ENCODE data around the gene SIPA1.
A peak's percentile ranks its signal among the peaks of the same experiment; 100 is the strongest.

Gene SIPA1

GRCh38 chr11:65593518-65594414, 44.1 kb upstream of the SIPA1 start:
- peak; percentile 64 for DNase-seq (ENCODE audit: insufficient read length, low spot score)
- no peak for FAIRE-seq
- peak; percentile 62 for TF ChIP-seq CTCF (IDR thresholded peaks at IDR 0.05; ENCODE audit: insufficient read depth, missing control alignments)

- no peak for TF ChIP-seq CTCF (IDR thresholded peaks at IDR 0.05; ENCODE audit: insufficient read depth, missing control alignments)
- no peak for FAIRE-seq
- no peak for DNase-seq (ENCODE audit: insufficient read length, low spot score)
These were observed 42.8 kb upstream of the SIPA1 start for GRCh38 chr11:65595131-65595530.

- no peak for TF ChIP-seq CTCF (IDR thresholded peaks at IDR 0.05; ENCODE audit: insufficient read depth, missing control alignments)
- no peak for FAIRE-seq
- no peak for DNase-seq (ENCODE audit: insufficient read length, low spot score)
These were observed 42.2 kb upstream of the SIPA1 start, which contains the start of gene KCNK7 for GRCh38 chr11:65595543-65596281. KCNK7 (minus strand) TSS chr11:65595800; CDS start chr11:65595772, 28 bp downstream.

- no peak for TF ChIP-seq CTCF (IDR thresholded peaks at IDR 0.05; ENCODE audit: insufficient read depth, missing control alignments)
- FAIRE-seq: no peak
- DNase-seq (ENCODE audit: insufficient read length, low spot score): no peak
These were observed 41.4 kb upstream of the SIPA1 start for GRCh38 chr11:65596520-65596919.

DNA sequence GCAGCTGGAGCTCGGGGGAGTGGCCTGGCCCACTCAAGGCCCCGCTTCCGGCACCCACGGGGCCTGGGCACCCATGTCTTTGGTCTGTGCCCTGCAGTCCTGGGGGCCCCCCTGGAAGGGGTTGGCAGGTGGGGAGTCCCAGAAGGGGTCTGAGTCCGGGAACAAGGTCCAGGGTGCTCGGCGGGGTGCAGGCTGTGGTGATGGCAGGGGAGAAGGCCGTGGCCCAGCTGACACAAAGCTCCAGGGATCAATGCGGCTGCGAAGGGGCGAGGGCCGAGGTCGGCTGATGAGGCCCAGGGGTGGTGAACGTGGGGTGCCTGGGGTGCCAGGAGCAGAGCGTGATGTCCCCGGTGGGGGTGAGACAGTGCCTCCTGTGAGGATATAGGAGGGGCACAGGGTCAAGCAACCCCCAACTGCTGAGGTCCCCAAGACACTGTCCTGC, 39.6 kb upstream of the SIPA1 start:
- no peak for TF ChIP-seq CTCF (IDR thresholded peaks at IDR 0.05; ENCODE audit: insufficient read depth, missing control alignments)
- FAIRE-seq (no peak), DNase-seq (ENCODE audit: insufficient read length, low spot score) (no peak)

GRCh38 chr11:65599216-65599954, 38.5 kb upstream of the SIPA1 start:
- FAIRE-seq (no peak), DNase-seq (ENCODE audit: insufficient read length, low spot score) (no peak)
- TF ChIP-seq CTCF (IDR thresholded peaks at IDR 0.05; ENCODE audit: insufficient read depth, missing control alignments): no peak

Measured in D721Med (cell line).